HepG2 (cell line): ENCODE results near the gene INF2. TPM values are rescaled to one million over a fixed set of nuclear protein-coding genes. Genes with fewer than 3 reads are reported as not detected.

Source experiments
- AHDC1 ChIP-seq: sonication (generic); formaldehyde crosslinking; IDR thresholded peaks from 2 replicates; pipeline ENCODE4 v1.5.1; 2020; ENCODE audit warnings: mild to moderate bottlenecking, missing genetic modification reagents, borderline replicate concordance
- CBX2 ChIP-seq, 2 experiments: fragments of 200-600 bp in 1 of 2; sonication (generic); formaldehyde crosslinking in 1 of 2; IDR thresholded peaks; 2 replicates each; pipeline versions ENCODE4 v1.7.0 to v1.8.1; 2018 to 2022; ENCODE audit warnings: low read depth in 2 of 2, low read length in 1 of 2, mild to moderate bottlenecking in 1 of 2, missing genetic modification reagents in 1 of 2
- ETS1 ChIP-seq: sonication (generic); formaldehyde crosslinking; IDR thresholded peaks from 2 replicates; pipeline ENCODE4 v1.4.0; 2020; ENCODE audit warnings: missing genetic modification reagents
- HNF4G ChIP-seq, 2 experiments: sonication (generic) in 1 of 2; formaldehyde crosslinking in 1 of 2; IDR thresholded peaks; 2 replicates each; pipeline versions ENCODE4 v1.4.0 to v1.6.1; 2011 to 2020; ENCODE audit warnings: borderline replicate concordance in 2 of 2, low read depth in 2 of 2, mild to moderate bottlenecking in 2 of 2, low read length in 1 of 2, missing genetic modification reagents in 1 of 2, moderate library complexity in 1 of 2
- KLF15 ChIP-seq: sonication (generic); formaldehyde crosslinking; IDR thresholded peaks from 2 replicates; pipeline ENCODE4 v1.8.1; 2023; ENCODE audit warnings: borderline replicate concordance, mild to moderate bottlenecking, inconsistent platforms, missing genetic modification reagents, mixed read lengths
- ONECUT2 ChIP-seq: sonication (generic); formaldehyde crosslinking; IDR thresholded peaks from 2 replicates; pipeline ENCODE4 v1.4.0; 2020; ENCODE audit warnings: missing genetic modification reagents
- RNF219 ChIP-seq: sonication (generic); formaldehyde crosslinking; IDR thresholded peaks from 2 replicates; pipeline ENCODE4 v1.5.0; 2020; ENCODE audit warnings: mild to moderate bottlenecking, missing genetic modification reagents
- SNAPC5 ChIP-seq: sonication (generic); formaldehyde crosslinking; IDR thresholded peaks from 2 replicates; pipeline ENCODE4 v1.8.1; 2023; ENCODE audit warnings: mild to moderate bottlenecking, missing genetic modification reagents, borderline replicate concordance
- STAT6 ChIP-seq: sonication (generic); formaldehyde crosslinking; IDR thresholded peaks from 2 replicates; pipeline ENCODE4 v1.4.0; 2020; ENCODE audit warnings: missing genetic modification reagents, mild to moderate bottlenecking, borderline replicate concordance
- TEAD3 ChIP-seq: optimal IDR thresholded peaks from 2 replicates; pipeline ENCODE3; 2016; ENCODE audit warnings: borderline replicate concordance
- XRCC5 ChIP-seq: fragments of 200-400 bp; formaldehyde crosslinking; optimal IDR thresholded peaks from 2 replicates; pipeline ENCODE3; 2017; ENCODE audit warnings: mild to moderate bottlenecking, low read length
- ZBTB42 ChIP-seq: sonication (generic); formaldehyde crosslinking; IDR thresholded peaks from 2 replicates; pipeline ENCODE4 v1.5.0; 2020; ENCODE audit warnings: mild to moderate bottlenecking, missing genetic modification reagents
- ZNF264 ChIP-seq: sonication (generic); formaldehyde crosslinking; IDR thresholded peaks from 2 replicates; pipeline ENCODE4 v1.4.0; 2020; ENCODE audit warnings: missing genetic modification reagents
- ZNF468 ChIP-seq: sonication (generic); formaldehyde crosslinking; IDR thresholded peaks from 2 replicates; pipeline ENCODE4 v1.8.0; 2022; ENCODE audit warnings: mild to moderate bottlenecking, moderate library complexity, missing genetic modification reagents
- ZSCAN12 ChIP-seq: sonication (generic); formaldehyde crosslinking; IDR thresholded peaks from 2 replicates; pipeline ENCODE4 v1.9.0; 2021; ENCODE audit warnings: mild to moderate bottlenecking, missing genetic modification reagents
- polyA plus RNA-seq, 8 experiments: library from polyadenylated mRNA; depleted of rRNA in 3 of 8; stranded (reverse) in 7 of 8; unstranded in 1 of 8; fragments of >200 nt; fragmentation: Illumina TruSeq in 4 of 8; extraction: Trizol in 4 of 8; gene quantifications; 2 replicates each; pipeline versions ENCODE4 v1.2.1 to v1.2.3, GENCODE V29; 2011 to 2016; ENCODE audit warnings: low read depth in 4 of 8, missing spikeins in 1 of 8, mixed read lengths in 1 of 8; ENCODE audit not compliant: insufficient read depth in 1 of 8
- total RNA-seq, 5 experiments: library from RNA; depleted of rRNA; stranded (reverse); fragments of >200 nt; fragmentation: Illumina TruSeq; extraction: Trizol; gene quantifications; 2 replicates each; pipeline ENCODE4 v1.2.3, GENCODE V29; 2016; ENCODE audit warnings: low read depth in 1 of 5

Gene INF2
- total and polyA plus RNA-seq, 2 of the 13 experiments (the other 11 are each of a cell fraction or from before 2014, with no cell fraction given): 16.4 to 26.4 TPM

- TF ChIP-seq ETS1 (CRISPR knock-in tag) (no peak), XRCC5 (no peak), RNF219 (CRISPR knock-in tag) (no peak), HNF4G (IDR thresholded peaks at IDR 0.05; ENCODE audit: borderline replicate concordance, low read depth, low read length) (peak; percentile 57; the same call in 1 of the 2 replicates), HNF4G (CRISPR knock-in tag; IDR thresholded peaks at IDR 0.05; ENCODE audit: borderline replicate concordance, low read depth) (peak; percentile 57; the same call in 1 of the 2 replicates), CBX2 (IDR thresholded peaks at IDR 0.05; ENCODE audit: low read depth, low read length) (no peak), CBX2 (CRISPR knock-in tag; IDR thresholded peaks at IDR 0.05; ENCODE audit: low read depth) (no peak; the same call in 1 of the 2 replicates), ZSCAN12 (CRISPR knock-in tag) (no peak), ZNF468 (peak; percentile 98), KLF15 (CRISPR knock-in tag) (no peak; the same call in 1 of the 2 replicates), SNAPC5 (no peak), AHDC1 (no peak), TEAD3 (CRISPR knock-in tag) (peak; percentile 92), ZBTB42 (CRISPR knock-in tag) (peak; percentile 86; the same call in 1 of the 2 replicates), ZNF264 (no peak), ONECUT2 (CRISPR knock-in tag) (no peak), STAT6 (CRISPR knock-in tag) (no peak)
Measured at GRCh38 chr14:104734991-104735779, 45.8 kb downstream of the INF2 start (continued).
